B cell (primary cell): ENCODE results near the gene POC1B. TPM values are rescaled to one million over a fixed set of nuclear protein-coding genes. Genes with fewer than 3 reads are reported as not detected.

Experiments
- ATAC-seq: fragments of 200-7000 bp; cut with Tn5 transposase; one replicate; pipeline ENCODE4 v1.10.0; 2021; ENCODE audit warnings: low read depth, mild to moderate bottlenecking, moderate number of reproducible peaks, moderate library complexity
- CTCF ChIA-PET: fragments of 350-600 bp; sonication (Branson Sonifier 250); formaldehyde crosslinking; loops from one replicate; lab custom pipeline; 2021; ENCODE audit warnings: antibody characterized with exemption, inconsistent platforms; lab: Charles Lee
- POLR2A ChIA-PET: fragments of 350-600 bp; sonication (Branson Sonifier 250); formaldehyde crosslinking; loops from one replicate; lab custom pipeline; 2021; ENCODE audit warnings: antibody characterized with exemption; lab: Charles Lee
- DNase-seq: peaks from one replicate; pipeline ENCODE4 v3.0.0; 2013
- H2AFZ ChIP-seq: 2 replicates; pipeline ENCODE4 v1.6.1; 2012; ENCODE audit warnings: mild to moderate bottlenecking, low read depth, low read length; ENCODE audit not compliant: insufficient read depth, poor library complexity, severe bottlenecking
- H3K27ac ChIP-seq, 2 donors: 1 replicate in 1 of 2; 2 replicates in 1 of 2; pipeline ENCODE4 v1.5.1; 2012 to 2013; ENCODE audit warnings: low read length in 2 of 2, mild to moderate bottlenecking in 2 of 2, moderate library complexity in 1 of 2
- H3K27me3 ChIP-seq, 4 experiments: fragments of 200-600 bp in 1 of 4; sonication (generic) in 1 of 4; replicated peaks in 1 of 4; 1 replicate in 2 of 4; 2 replicates in 2 of 4; pipeline versions ENCODE4 v1.6.1 to v1.7.0; 2013 to 2016; ENCODE audit warnings: low read length in 3 of 4, mild to moderate bottlenecking in 2 of 4, mixed read lengths in 1 of 4, moderate library complexity in 1 of 4; ENCODE audit not compliant: insufficient read depth in 4 of 4, control insufficient read depth in 3 of 4; ENCODE audit errors: control extremely low read depth in 1 of 4
- H3K36me3 ChIP-seq, 2 experiments: replicated peaks in 1 of 2; 1 replicate in 1 of 2; 2 replicates in 1 of 2; pipeline versions ENCODE4 v1.6.1 to v1.7.1; 2013; ENCODE audit warnings: low read length in 1 of 2; ENCODE audit not compliant: insufficient read depth in 2 of 2, control insufficient read depth in 1 of 2; ENCODE audit errors: control extremely low read depth in 1 of 2, extremely low read depth in 1 of 2
- H3K4me1 ChIP-seq, 2 donors: fragments of 200-600 bp in 1 of 2; sonication (generic) in 1 of 2; 1 replicate in 1 of 2; 2 replicates in 1 of 2; pipeline versions ENCODE4 v1.5.1 to v1.6.1; 2013 to 2017; ENCODE audit warnings: low read length in 2 of 2; ENCODE audit not compliant: control insufficient read depth in 2 of 2, insufficient read depth in 2 of 2
- H3K4me2 ChIP-seq: replicated peaks from 2 replicates; pipeline ENCODE3; 2012; ENCODE audit warnings: mild to moderate bottlenecking, low read depth, low read length; ENCODE audit not compliant: poor library complexity, severe bottlenecking
- H3K4me3 ChIP-seq, 5 experiments: fragments of 200-600 bp in 1 of 5; sonication (generic) in 1 of 5; 1 replicate in 3 of 5; 2 replicates in 2 of 5; pipeline versions ENCODE4 v1.5.1 to v1.7.0; 2011 to 2016; ENCODE audit warnings: low read length in 4 of 5, mild to moderate bottlenecking in 4 of 5, low read depth in 2 of 5, control low read depth in 1 of 5, moderate library complexity in 1 of 5; ENCODE audit not compliant: insufficient read depth in 1 of 5; ENCODE audit errors: control extremely low read depth in 1 of 5, extremely low read depth in 1 of 5
- H3K79me2 ChIP-seq: fragments of 200-600 bp; sonication (generic); one replicate; pipeline ENCODE4 v1.6.0; 2016; ENCODE audit warnings: low read length; ENCODE audit not compliant: control insufficient read depth, insufficient read depth
- H3K9ac ChIP-seq: fragments of 200-600 bp; sonication (generic); 2 replicates; pipeline ENCODE4 v1.6.1; 2017; ENCODE audit warnings: mild to moderate bottlenecking, low read length, moderate library complexity
- H3K9me3 ChIP-seq, 3 donors: one replicate each; pipeline versions ENCODE4 v1.6.1 to v1.7.1; 2013; ENCODE audit warnings: low read length in 2 of 3; ENCODE audit not compliant: control insufficient read depth in 2 of 3, insufficient read depth in 1 of 3; ENCODE audit errors: control extremely low read depth in 1 of 3
- H4K20me1 ChIP-seq: 2 replicates; pipeline ENCODE4 v1.6.0; 2012; ENCODE audit warnings: mild to moderate bottlenecking, low read length; ENCODE audit not compliant: insufficient read depth, control insufficient read depth, poor library complexity, severe bottlenecking
- H3K27ac Mint-ChIP-seq: one replicate; pipeline ENCODE4 v1.8.0; 2021; ENCODE audit warnings: mixed read lengths
- H3K27me3 Mint-ChIP-seq: one replicate; pipeline ENCODE4 v1.8.0; 2021; ENCODE audit warnings: mixed read lengths
- H3K4me1 Mint-ChIP-seq: one replicate; pipeline ENCODE4 v1.8.0; 2021; ENCODE audit warnings: mixed read lengths
- H3K4me3 Mint-ChIP-seq: one replicate; pipeline ENCODE4 v1.8.0; 2021; ENCODE audit warnings: mixed read lengths
- H3K9me3 Mint-ChIP-seq: one replicate; pipeline ENCODE4 v1.8.0; 2022; ENCODE audit warnings: mixed read lengths; ENCODE audit not compliant: insufficient read depth
- EZH2 ChIP-seq: IDR thresholded peaks from 2 replicates; pipeline ENCODE4 v1.6.1; 2012; ENCODE audit warnings: borderline replicate concordance, low read depth, mild to moderate bottlenecking, moderate library complexity, low read length; ENCODE audit not compliant: insufficient read depth, poor library complexity, severe bottlenecking
- WGBS: methylation state at CpG from one replicate; pipeline ENCODE4 v1.1.5; 2013; ENCODE audit warnings: missing lambda C conversion rate; ENCODE audit not compliant: insufficient coverage; 5-methylcytosine and 5-hydroxymethylcytosine counted together
- intact Hi-C: fragments of 100-400 bp; cut with micrococcal nuclease; formaldehyde crosslinking; loops from one replicate; pipeline ENCODE4 v1.10.0; 2022
- polyA plus RNA-seq: library from polyadenylated mRNA; depleted of rRNA; stranded (reverse); fragments of >200 nt; gene quantifications from 2 replicates; pipeline ENCODE4 v1.2.3, GENCODE V29; 2012
- total RNA-seq, 2 donors: library from RNA; stranded (reverse); fragments of 120-200 nt in 1 of 2; gene quantifications; 1 replicate in 1 of 2; 2 replicates in 1 of 2; pipeline versions ENCODE4 v1.2.3 to v1.2.4, GENCODE V29; 2013 to 2022
- TF ChIP-seq, protein P1 (sequence below): fragments of 200-600 bp; IDR thresholded peaks from one replicate; pipeline ENCODE4 v1.8.0; 2022; ENCODE audit warnings: antibody characterized with exemption, mild to moderate bottlenecking

The POC1B gene
- total and polyA plus RNA-seq, 2 donors (not counting 1 experiment from before 2014, with no cell fraction given): 12.0 to 39.5 TPM

DNA sequence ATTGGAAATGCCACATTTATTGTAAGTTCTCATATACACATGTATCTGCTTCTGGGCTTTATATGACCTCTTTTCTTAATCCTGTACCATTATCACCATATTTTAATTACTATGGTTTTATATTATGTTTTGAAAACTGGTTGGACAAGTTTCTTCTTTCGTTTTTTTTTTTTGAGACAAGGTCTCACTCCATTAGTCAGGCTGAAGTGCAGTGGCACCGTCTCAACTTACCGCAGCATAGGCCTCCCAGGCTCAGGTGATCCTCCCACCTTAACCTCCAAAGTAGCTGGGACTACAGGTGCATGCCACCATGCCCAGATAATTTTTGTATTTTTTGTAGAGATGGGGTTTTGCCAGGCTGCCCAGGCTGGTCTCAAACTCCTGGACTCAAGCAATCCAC, 45.9 kb downstream of the POC1B start:
- Histone ChIP-seq H3K4me3 (no peak overlapping the region), H3K4me2 (no peak overlapping the region), H3K27me3 (no peaks in the 10 kb centered on the region), H3K79me2 (no peaks in the 10 kb centered on the region), H2AFZ (no peak overlapping the region), H3K36me3 (peaks cover 0 to 7% of the 10 kb centered on the region in 2 experiments), H3K27ac (no peak overlapping the region), H4K20me1 (no peaks in the 10 kb centered on the region), H3K4me1 (no peaks in the 10 kb centered on the region), H3K9me3 (no peaks in the 10 kb centered on the region), H3K9ac (no peak overlapping the region)
- ChIA-PET POLR2A (no interaction called here), CTCF (interaction anchor here (0.7 to 1.8 kb wide), 3 partner anchors 10 to 232 kb away, joined by 3 to 9 read pairs (median 3); no protein-coding TSS in a partner anchor)
- no peak overlapping the region for H3K27ac Mint-ChIP-seq
- intact Hi-C loops: no loop called here
- H3K9me3 Mint-ChIP-seq: no peaks in the 10 kb centered on the region
- WGBS: no CpG with 5 or more reads among the region's 3 CpGs
- TF ChIP-seq EZH2: no peak
- TF ChIP-seq, protein P1, sequence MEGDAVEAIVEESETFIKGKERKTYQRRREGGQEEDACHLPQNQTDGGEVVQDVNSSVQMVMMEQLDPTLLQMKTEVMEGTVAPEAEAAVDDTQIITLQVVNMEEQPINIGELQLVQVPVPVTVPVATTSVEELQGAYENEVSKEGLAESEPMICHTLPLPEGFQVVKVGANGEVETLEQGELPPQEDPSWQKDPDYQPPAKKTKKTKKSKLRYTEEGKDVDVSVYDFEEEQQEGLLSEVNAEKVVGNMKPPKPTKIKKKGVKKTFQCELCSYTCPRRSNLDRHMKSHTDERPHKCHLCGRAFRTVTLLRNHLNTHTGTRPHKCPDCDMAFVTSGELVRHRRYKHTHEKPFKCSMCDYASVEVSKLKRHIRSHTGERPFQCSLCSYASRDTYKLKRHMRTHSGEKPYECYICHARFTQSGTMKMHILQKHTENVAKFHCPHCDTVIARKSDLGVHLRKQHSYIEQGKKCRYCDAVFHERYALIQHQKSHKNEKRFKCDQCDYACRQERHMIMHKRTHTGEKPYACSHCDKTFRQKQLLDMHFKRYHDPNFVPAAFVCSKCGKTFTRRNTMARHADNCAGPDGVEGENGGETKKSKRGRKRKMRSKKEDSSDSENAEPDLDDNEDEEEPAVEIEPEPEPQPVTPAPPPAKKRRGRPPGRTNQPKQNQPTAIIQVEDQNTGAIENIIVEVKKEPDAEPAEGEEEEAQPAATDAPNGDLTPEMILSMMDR: no peak
- no peaks in the 10 kb centered on the region for H3K27me3 Mint-ChIP-seq
- peaks cover 2% of the 10 kb centered on the region for H3K4me1 Mint-ChIP-seq
- ATAC-seq: no peak
- H3K4me3 Mint-ChIP-seq: no peak overlapping the region
- no peak for DNase-seq

DNA sequence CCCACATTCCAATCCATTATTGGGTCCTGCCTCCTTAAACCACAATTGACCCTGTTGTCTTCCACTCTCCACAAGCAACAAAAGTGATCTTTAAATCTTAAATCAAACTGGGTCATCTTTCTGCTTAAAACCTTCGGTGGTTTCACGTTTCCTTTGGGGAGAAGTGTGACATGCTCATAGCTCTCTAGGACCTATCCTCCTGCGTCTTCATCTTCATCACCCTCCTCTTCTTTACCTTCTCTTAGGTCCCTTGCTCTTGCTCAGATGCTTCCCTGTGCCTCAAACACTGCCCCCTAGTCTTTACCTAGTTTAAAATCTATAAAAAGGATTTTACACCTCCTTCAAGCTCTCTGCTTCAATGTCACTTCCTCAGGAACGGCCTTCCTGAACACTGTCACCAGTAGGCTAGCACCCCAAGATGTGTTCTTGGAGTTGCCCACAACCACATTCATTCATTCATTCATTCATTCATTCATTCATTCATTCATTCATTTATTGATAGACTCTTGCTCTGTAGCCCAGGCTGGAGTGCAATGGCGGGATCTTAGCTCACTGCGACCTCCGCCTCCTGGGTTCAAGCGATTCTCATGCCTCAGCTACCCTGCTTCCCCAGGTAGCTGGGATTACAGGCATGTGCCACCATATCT, 48.1 kb downstream of the POC1B start:
- 95% methylated on average over 8 of the region's 8 CpGs for WGBS
- no peak overlapping the region for H3K27ac Mint-ChIP-seq
- DNase-seq (no peak), ATAC-seq (no peak)
- Histone ChIP-seq H3K9me3 (no peaks in the 10 kb centered on the region), H3K4me1 (no peaks in the 10 kb centered on the region), H3K4me3 (no peak overlapping the region), H2AFZ (no peak overlapping the region), H4K20me1 (no peaks in the 10 kb centered on the region), H3K36me3 (peaks cover 0 to 3% of the 10 kb centered on the region in 2 experiments), H3K27ac (no peak overlapping the region), H3K27me3 (no peaks in the 10 kb centered on the region), H3K79me2 (no peaks in the 10 kb centered on the region), H3K9ac (no peak overlapping the region), H3K4me2 (no peak overlapping the region)
- TF ChIP-seq EZH2: no peak
- TF ChIP-seq, protein P1: no peak
- POLR2A ChIA-PET: no interaction called here
- no peak overlapping the region for H3K4me3 Mint-ChIP-seq
- no peaks in the 10 kb centered on the region for H3K9me3 Mint-ChIP-seq
- CTCF ChIA-PET: interaction anchor here (1.6 kb wide), 1 partner anchor 458 kb away, joined by 4 read pairs; no protein-coding TSS in a partner anchor
- intact Hi-C loops: no loop called here
- peaks cover 9% of the 10 kb centered on the region for H3K4me1 Mint-ChIP-seq
- no peaks in the 10 kb centered on the region for H3K27me3 Mint-ChIP-seq
